Activated T-cell treated with anti-CD3 and anti-CD28 coated beads, Interleukin-2, amount 50 U/mL, for 4 hours (primary cell): Measurements from ENCODE around the gene PARVB. TPM values are rescaled to one million over a fixed set of nuclear protein-coding genes. Genes with fewer than 3 reads are reported as not detected.

Source experiments
- ATAC-seq, 2 donors: fragments of 200-7000 bp; cut with Tn5 transposase; one replicate each; pipeline ENCODE4 v1.10.0; 2021
- DNase-seq: peaks from one replicate; pipeline ENCODE4 v3.0.0-alpha.2; 2020
- H3K27me3 Mint-ChIP-seq: one replicate; pipeline ENCODE4 v1.8.0; 2021; ENCODE audit warnings: low read depth, mixed read lengths
- H3K36me3 Mint-ChIP-seq: one replicate; pipeline ENCODE4 v1.8.0; 2022; ENCODE audit warnings: mixed read lengths; ENCODE audit not compliant: insufficient read depth
- H3K4me1 Mint-ChIP-seq: one replicate; pipeline ENCODE4 v1.8.0; 2021; ENCODE audit warnings: low read depth, mixed read lengths
- H3K4me3 Mint-ChIP-seq: one replicate; pipeline ENCODE4 v1.8.0; 2021; ENCODE audit warnings: mild to moderate bottlenecking, moderate library complexity, mixed read lengths
- H3K9me3 Mint-ChIP-seq: one replicate; pipeline ENCODE4 v1.8.0; 2021; ENCODE audit warnings: mixed read lengths
- total RNA-seq, 3 donors: library from RNA; stranded (reverse); gene quantifications; one replicate each; pipeline ENCODE4 v1.2.1, GENCODE V29; 2021

Gene PARVB
- total RNA-seq, 3 donors from 2014 or later: 15.1 to 21.5 (median 19.6) TPM

DNA sequence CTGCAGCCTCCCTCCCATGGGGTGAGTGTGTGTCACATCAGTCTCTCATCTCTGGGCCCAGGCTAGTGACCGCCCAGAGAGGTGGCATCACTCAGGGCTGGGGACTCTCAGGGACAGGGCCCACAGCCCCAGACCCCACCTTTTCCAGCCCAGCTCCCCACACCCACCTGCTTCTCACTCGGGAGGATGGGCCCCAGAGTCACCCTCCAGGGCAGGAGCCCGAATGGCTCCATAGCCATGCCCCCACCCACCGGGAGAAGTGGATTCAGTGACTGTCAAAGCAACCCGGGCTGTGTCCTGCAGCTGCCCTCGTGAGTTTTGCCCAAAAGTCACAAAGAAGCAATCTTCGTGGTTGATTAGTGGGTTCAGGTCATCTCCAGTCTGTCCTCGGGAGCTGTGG, 182.6 kb downstream of the PARVB start:
- Mint-ChIP-seq H3K36me3 (peaks cover 31% of the 10 kb centered on the region), H3K27me3 (no peaks in the 10 kb centered on the region), H3K4me1 (peaks cover 11% of the 10 kb centered on the region), H3K4me3 (no peak overlapping the region), H3K9me3 (peaks cover 16% of the 10 kb centered on the region)
- no peak for DNase-seq
- no peak for ATAC-seq

DNA sequence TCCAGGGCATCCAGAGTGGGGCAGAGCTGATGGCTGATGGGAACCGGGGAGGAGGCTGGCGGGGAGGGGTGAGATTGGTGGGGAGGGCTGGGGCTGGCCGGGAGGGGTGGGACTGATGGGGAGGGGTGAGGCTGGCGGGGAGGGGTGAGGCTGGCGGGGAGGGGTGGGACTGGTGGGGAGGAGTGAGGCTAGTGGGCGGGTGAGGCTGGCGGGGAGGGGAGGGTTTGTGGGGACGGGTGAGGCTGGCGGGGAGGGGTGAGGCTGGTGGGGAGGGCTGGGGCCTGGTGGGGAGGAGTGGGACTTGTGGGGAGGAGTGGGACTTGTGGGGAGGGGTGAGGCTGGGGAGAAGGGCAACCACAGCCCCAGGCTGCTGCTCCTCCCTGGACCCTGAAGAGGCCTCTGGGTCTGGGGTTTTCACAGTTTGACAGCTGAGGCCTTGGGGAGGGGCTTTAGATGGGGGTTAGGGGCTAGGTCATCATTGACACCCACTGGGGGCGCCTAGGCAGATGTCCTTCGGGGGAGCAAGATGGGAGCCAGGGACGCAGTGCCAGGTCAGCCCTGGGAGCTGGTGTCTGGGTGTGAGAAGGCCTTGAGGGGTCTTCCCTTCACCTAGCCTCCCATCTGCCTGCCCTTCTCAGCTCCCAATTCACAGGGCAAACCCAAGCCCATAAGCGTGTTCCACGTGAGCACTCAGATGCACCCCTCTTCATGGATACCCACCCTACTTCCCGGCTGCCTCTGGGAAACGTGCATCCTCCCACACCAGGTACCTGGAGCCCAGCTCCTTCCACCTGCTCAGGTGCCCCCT, 183.3 kb downstream of the PARVB start:
- Mint-ChIP-seq H3K9me3 (peaks cover 16% of the 10 kb centered on the region), H3K27me3 (no peaks in the 10 kb centered on the region), H3K36me3 (peaks cover 28% of the 10 kb centered on the region), H3K4me1 (peaks cover 11% of the 10 kb centered on the region), H3K4me3 (no peak overlapping the region)
- ATAC-seq: no peak
- no peak for DNase-seq

DNA sequence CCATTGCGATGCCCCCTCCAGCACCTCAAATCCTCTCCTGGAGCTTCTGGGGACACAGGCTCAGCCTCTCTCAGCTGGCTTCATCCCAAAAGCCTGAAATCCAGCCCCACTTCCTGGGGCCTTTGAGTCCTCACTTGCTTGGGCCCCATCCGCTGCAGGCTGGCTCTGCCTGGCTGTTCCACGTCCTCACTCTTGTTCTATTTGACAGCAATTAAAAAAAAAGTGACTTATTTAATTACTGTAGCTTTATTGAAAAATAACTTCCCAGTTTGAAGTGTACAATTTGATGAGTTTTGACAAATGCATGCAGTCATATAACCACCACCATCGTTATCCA, 183.8 kb downstream of the PARVB start:
- H3K36me3 Mint-ChIP-seq: peaks cover 28% of the 10 kb centered on the region
- peaks cover 16% of the 10 kb centered on the region for H3K9me3 Mint-ChIP-seq
- H3K27me3 Mint-ChIP-seq: no peaks in the 10 kb centered on the region
- H3K4me3 Mint-ChIP-seq: no peak overlapping the region
- peaks cover 11% of the 10 kb centered on the region for H3K4me1 Mint-ChIP-seq
- ATAC-seq (no peak), DNase-seq (no peak)

DNA sequence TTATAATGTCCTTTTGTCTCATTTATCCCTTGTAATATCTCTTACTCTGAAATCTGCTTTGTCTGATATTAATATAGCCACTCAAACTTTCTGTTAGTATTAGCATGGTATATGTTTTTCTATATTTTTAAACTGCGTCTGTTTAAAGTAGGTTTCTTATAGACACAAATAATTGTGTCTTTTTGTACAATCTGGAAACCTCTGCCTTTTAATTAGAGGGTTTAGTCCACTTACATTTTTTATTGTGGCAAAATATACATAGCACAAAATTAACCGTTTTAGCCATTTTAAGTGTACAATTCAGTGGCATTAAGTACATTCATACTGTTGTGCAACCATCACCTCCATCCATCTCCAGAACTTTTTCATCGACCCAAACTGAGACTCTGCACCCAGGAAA, 185.2 kb downstream of the PARVB start:
- Mint-ChIP-seq H3K4me1 (peaks cover 11% of the 10 kb centered on the region), H3K36me3 (peaks cover 24% of the 10 kb centered on the region), H3K27me3 (no peaks in the 10 kb centered on the region), H3K4me3 (no peak overlapping the region), H3K9me3 (peaks cover 16% of the 10 kb centered on the region)
- DNase-seq (no peak), ATAC-seq (no peak)

DNA sequence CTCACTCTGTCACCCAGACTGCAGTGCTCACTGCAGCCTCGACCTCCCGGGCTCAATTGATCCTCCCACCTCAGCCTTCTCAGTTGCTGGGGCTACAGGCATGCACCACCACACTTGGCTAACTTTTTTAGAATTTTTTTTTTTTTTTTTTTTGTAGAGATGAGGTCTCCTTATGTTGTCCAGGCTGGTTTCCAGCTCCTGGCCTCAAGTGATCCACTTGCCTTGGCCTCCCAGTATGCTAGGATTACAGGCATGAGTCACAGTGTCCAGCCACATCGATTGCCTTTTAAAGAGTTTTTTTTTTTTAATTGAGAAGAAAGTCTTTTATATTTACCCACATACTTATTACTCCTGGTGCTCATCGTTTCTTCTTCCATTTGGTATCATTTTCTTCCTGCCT, 186.6 kb downstream of the PARVB start:
- no peaks in the 10 kb centered on the region for H3K27me3 Mint-ChIP-seq
- no peak overlapping the region for H3K4me3 Mint-ChIP-seq
- H3K36me3 Mint-ChIP-seq: peaks cover 20% of the 10 kb centered on the region
- DNase-seq (no peak), ATAC-seq (no peak)
- H3K9me3 Mint-ChIP-seq: peaks cover 16% of the 10 kb centered on the region
- H3K4me1 Mint-ChIP-seq: peaks cover 11% of the 10 kb centered on the region

DNA sequence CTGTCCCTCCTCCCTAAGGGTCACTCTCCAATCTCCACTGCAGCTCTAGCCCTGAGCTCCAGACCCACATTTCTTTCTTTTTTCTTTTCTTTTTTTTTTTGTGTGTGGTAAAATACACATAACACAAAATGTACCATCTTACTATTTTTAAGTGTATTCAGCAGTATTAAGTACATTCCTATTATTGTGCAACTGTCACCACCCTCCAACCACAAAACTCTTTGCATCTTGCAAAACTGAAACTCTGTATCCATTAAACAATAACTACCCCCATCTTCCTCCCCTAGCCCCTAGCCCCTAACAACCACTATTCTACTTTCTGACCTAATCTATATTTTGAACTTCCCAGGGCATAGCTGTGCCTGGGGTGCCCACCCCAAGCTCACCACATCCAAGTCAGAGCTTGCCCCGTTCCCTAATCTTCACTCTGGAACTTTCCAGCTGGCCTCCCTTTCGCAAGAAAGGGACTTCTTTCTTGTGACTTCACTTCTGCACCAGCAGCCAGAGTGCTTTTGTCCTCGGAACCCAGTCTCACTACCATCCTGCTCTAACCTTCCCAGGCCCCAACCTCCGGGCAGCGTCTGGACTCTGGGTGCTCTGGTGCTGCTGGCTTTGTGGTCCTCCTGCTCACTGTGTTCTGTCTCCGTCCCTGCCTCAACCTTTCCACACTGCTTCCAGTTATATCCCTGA, 187.3 kb downstream of the PARVB start:
- ATAC-seq (no peak), DNase-seq (no peak)
- Mint-ChIP-seq H3K4me3 (no peak overlapping the region), H3K27me3 (no peaks in the 10 kb centered on the region), H3K4me1 (peaks cover 11% of the 10 kb centered on the region), H3K9me3 (peaks cover 16% of the 10 kb centered on the region), H3K36me3 (peaks cover 20% of the 10 kb centered on the region)

DNA sequence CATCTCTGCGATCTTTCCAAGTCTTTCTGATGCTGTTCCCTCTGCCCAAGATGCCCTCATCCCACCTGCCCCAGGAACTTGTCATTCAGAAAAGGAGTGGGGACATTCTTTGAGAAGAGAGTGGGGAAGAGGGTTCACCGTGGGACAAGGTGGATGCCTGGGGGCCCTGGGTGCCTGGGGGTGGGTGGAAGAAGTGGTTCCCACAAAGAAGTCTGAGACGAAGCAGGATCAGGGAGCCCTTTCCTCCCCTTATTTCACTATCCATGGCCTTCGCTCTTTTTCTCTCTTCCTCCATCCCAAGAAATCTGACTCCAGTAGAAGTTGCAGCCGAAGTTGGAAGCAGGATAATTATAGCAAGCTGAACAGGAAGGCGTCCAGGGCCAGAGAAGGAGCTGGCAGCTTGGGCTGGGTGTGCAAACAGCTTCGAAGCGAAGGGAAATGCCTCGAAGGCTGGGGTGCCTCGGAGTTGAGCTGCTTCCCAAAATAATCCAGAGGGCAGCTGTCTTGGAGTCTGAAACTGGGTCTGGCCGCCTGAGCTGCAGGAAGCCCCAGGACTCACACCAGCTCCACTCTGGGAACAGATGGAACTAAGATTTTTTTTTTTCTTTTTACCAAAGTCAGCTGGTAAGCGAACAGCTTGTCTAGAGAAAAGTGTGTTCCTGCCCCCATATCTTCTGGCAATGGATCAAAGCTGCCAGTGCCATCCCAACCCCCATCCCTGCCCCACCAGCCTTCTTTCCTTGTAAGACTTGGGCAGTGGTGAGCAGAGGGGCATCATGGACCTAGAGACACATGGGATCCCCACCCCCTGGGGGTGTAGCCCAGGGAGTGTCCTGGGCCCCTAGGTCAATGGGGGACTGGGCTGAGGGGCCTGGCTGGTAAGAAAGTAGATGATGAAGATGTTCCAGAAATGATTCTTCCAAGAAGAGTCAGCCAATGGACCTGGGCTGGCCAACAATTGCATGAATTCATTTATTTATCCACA, 188.1 kb downstream of the PARVB start:
- ATAC-seq (no peak), DNase-seq (no peak)
- H3K27me3 Mint-ChIP-seq: no peaks in the 10 kb centered on the region
- H3K4me3 Mint-ChIP-seq: no peak overlapping the region
- H3K36me3 Mint-ChIP-seq: peaks cover 20% of the 10 kb centered on the region
- H3K4me1 Mint-ChIP-seq: peaks cover 11% of the 10 kb centered on the region
- H3K9me3 Mint-ChIP-seq: peaks cover 16% of the 10 kb centered on the region

DNA sequence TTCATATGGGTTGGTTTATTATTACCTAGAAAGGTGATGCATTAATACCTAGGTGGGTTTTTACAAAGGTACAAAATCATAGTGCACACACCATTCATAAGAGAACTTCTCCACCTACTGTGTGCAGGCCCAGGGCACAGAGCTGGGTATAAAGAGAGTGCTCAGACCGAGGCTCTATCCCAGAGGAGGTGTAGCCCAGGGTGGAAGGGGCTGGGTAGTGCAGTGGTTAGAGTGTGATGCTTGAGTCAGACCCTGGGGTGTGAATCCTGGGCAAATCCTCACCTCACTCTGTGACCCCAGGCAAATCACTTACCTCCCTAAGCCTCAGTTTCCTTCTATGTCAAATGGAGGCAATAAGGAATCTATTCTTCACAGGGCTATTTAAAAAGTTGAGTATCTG, 188.8 kb downstream of the PARVB start:
- H3K4me3 Mint-ChIP-seq: no peak overlapping the region
- ATAC-seq (no peak), DNase-seq (no peak)
- H3K27me3 Mint-ChIP-seq: no peaks in the 10 kb centered on the region
- peaks cover 16% of the 10 kb centered on the region for H3K9me3 Mint-ChIP-seq
- peaks cover 20% of the 10 kb centered on the region for H3K36me3 Mint-ChIP-seq
- H3K4me1 Mint-ChIP-seq: peaks cover 11% of the 10 kb centered on the region

DNA sequence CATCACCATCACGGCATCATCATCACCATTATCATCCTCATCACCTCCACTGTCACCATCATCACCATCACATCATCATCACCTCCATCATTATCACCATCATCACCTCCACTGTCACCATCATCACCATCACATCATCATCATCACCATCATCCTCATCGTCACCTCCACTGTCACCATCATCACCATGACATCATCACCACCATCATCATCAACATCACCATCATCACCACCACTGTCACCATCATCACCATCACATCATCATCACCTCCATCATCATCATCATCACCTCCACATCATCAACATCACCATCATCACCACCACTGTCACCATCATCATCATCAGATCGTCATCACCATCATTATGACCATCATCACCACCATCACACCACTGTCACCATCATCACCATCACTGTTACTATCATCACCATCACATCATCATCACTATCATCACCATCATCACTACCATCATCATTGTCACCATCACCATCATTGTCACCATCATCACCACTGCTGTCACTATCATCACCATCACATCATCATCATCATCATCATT, 189.5 kb downstream of the PARVB start:
- Mint-ChIP-seq H3K9me3 (peaks cover 16% of the 10 kb centered on the region), H3K4me1 (peaks cover 8% of the 10 kb centered on the region)

DNA sequence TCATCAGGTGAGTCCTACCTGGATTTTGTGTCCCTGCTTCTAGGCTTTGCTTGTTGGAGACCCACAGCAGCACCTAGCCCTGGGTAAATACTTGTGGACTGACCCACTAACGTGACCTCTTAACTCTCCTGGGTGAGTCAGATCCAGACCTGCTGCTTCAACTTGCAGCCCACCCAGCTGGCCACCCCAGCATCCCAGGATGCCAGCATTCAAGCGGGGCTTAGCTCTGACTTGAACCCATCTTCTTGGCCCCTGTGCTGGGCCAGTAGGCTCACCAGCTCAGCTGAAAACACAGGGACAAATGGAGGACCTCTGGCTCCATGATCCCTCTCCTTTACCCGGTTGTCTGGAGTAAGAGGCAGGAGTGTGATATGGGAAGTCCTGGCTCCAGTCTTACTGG, 190.1 kb downstream of the PARVB start:
- Mint-ChIP-seq H3K36me3 (peaks cover 15% of the 10 kb centered on the region), H3K27me3 (no peaks in the 10 kb centered on the region), H3K9me3 (peaks cover 11% of the 10 kb centered on the region), H3K4me3 (no peak overlapping the region), H3K4me1 (peaks cover 3% of the 10 kb centered on the region)
- ATAC-seq (no peak), DNase-seq (no peak)

More for the DNA sequence above, 189.5 kb downstream of the PARVB start:
- Mint-ChIP-seq H3K27me3 (no peaks in the 10 kb centered on the region), H3K36me3 (peaks cover 20% of the 10 kb centered on the region), H3K4me3 (no peak overlapping the region)
- no peak for DNase-seq
- ATAC-seq: no peak

DNA sequence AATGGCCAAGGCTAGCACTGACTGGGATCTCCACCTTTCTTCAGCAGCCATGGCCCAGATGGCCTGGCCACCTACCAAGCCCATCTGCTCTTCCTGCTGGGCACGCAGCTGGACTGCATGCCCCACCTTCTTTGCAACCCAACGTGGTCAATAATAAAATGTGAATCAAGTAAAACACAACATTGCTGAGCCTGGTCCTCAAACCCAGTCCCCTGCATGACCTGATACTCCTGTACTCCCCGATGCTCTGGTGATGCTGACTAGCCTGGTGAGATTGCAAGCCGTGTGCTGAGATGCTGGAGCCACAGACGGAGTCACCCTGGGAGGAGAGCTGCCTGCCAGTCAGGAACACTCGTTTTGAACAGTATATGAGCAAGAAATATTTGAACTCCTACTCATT, 190.7 kb downstream of the PARVB start:
- peaks cover under 1% of the 10 kb centered on the region for H3K4me1 Mint-ChIP-seq
- DNase-seq (no peak), ATAC-seq (no peak)
- peaks cover 5% of the 10 kb centered on the region for H3K9me3 Mint-ChIP-seq
- no peaks in the 10 kb centered on the region for H3K27me3 Mint-ChIP-seq
- peaks cover 9% of the 10 kb centered on the region for H3K36me3 Mint-ChIP-seq
- H3K4me3 Mint-ChIP-seq: no peak overlapping the region

DNA sequence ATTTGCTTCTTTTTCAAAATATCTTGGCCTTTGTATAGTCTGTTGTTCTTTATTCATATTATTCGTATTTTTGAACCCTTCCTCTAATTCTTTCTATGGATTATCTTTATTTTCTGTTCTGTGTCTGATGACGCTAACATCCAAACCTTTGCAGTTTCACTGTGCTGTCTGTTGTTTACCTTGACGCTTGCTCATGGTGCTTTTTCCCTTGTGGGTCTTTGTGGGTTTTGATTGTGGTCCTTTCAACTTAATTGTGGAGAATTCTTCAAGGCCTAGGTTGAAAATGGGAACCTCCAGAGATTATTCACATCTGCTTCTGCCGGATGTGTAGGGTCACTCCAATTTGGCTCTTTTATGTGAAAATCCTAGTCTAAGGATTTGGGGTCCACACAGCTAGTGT, 191.2 kb downstream of the PARVB start:
- Mint-ChIP-seq H3K4me3 (no peak overlapping the region), H3K4me1 (no peaks in the 10 kb centered on the region), H3K9me3 (no peaks in the 10 kb centered on the region), H3K36me3 (peaks cover 5% of the 10 kb centered on the region), H3K27me3 (no peaks in the 10 kb centered on the region)
- DNase-seq (no peak), ATAC-seq (no peak)

DNA sequence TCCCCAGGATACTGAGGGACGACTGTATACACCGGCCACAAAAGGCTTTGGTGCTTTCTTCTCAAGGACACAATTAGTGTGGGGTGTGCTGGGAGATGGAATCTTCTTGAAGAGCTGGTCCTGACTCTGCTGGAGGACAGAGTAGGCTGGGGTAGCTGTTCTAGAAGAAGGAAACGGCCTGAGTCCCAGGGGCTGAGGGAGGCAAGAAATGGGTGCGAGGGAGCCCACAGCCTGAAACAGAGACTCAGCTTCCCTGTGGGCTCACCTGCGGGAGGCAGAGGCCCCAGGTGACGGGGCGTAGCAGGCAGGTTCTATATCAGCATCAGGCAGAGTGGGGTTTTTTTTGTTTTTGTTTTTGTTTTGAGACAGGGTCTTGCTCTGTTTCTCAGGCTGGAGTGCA, 193.2 kb downstream of the PARVB start:
- Mint-ChIP-seq H3K36me3 (no peaks in the 10 kb centered on the region), H3K4me3 (no peak overlapping the region), H3K4me1 (no peaks in the 10 kb centered on the region), H3K9me3 (no peaks in the 10 kb centered on the region), H3K27me3 (peaks cover 4% of the 10 kb centered on the region)
- no peak for DNase-seq
- ATAC-seq: no peak

DNA sequence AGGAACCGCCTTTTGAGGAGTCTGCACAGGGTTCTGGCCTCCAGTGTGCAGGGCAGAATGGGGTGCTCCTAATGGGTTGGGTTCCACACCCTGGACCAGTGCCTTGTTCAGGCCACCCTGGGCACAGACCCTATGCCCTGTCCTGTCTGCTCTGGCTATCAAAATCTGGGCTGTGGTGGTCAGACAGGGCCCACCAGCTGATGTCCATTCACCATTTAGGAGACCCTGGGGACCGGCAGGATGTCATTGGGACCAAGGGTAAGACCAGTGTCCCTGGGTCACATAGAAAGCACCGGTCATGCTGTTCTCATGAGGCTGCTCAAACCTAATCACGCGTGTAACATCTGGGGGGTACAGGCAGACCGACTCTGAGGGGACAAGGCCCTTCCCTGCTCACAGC, 194.0 kb downstream of the PARVB start:
- DNase-seq: no peak
- peaks cover 4% of the 10 kb centered on the region for H3K27me3 Mint-ChIP-seq
- no peaks in the 10 kb centered on the region for H3K9me3 Mint-ChIP-seq
- ATAC-seq: no peak
- H3K4me3 Mint-ChIP-seq: no peak overlapping the region
- no peaks in the 10 kb centered on the region for H3K36me3 Mint-ChIP-seq
- H3K4me1 Mint-ChIP-seq: no peaks in the 10 kb centered on the region
